ENCODE data around the gene FREM1.

- TF ChIP-seq CTCF (IDR thresholded peaks at IDR 0.05 in 4 of 5, conservative IDR thresholded peaks at IDR 0.05 in 1 of 5): no peak
- TF ChIP-seq POLR2A (IDR thresholded peaks at IDR 0.05): no peak
Measured at GRCh38 chr9:14932231-14932630, 22.0 kb upstream of the FREM1 start.
